ENCODE results near the gene GOLT1B.
"Not testable (repeated sequence)": the region's sequence is repeated elsewhere in the genome, so short reads cannot be mapped to it uniquely, and the experiment has no call there.

Gene GOLT1B

GRCh38 chr12:21501258-21502163, at the start of gene GOLT1B, which contains the start of gene RECQL:
Gene GOLT1B (plus strand): TSS chr12:21501789. CDS start chr12:21501924, 135 bp downstream.
Gene RECQL (minus strand): TSS chr12:21501635. CDS start chr12:21499570, 2,065 bp downstream.
- DNase-seq = peak; percentile 93

- no peak for DNase-seq
Observed at GRCh38 chr12:21453312-21453852, 48.2 kb upstream of the GOLT1B start.

- DNase-seq = no peak
Observed at GRCh38 chr12:21456291-21456780, 45.3 kb upstream of the GOLT1B start.

- DNase-seq = no peak
Observed at GRCh38 chr12:21459474-21459873, 42.1 kb upstream of the GOLT1B start.

GRCh38 chr12:21467334-21467733, 34.3 kb upstream of the GOLT1B start:
- not testable (repeated sequence) for DNase-seq

GRCh38 chr12:21471294-21471693, 30.3 kb upstream of the GOLT1B start:
- no peak for DNase-seq

GRCh38 chr12:21472197-21472823, 29.3 kb upstream of the GOLT1B start:
- no peak for DNase-seq

GRCh38 chr12:21475552-21475951, 26.0 kb upstream of the GOLT1B start:
- DNase-seq = no peak

- DNase-seq = no peak
Observed at GRCh38 chr12:21476949-21477348, 24.6 kb upstream of the GOLT1B start.

- DNase-seq = no peak
Observed at GRCh38 chr12:21478756-21479455, 22.7 kb upstream of the GOLT1B start.

- DNase-seq = no peak
Observed at GRCh38 chr12:21483531-21483930, 18.1 kb upstream of the GOLT1B start.

GRCh38 chr12:21485998-21486397, 15.6 kb upstream of the GOLT1B start:
- no peak for DNase-seq

GRCh38 chr12:21499765-21500164, 1.8 kb upstream of the GOLT1B start:
- DNase-seq = no peak

- no peak for DNase-seq
Observed at GRCh38 chr12:21500786-21501257, 767 bp upstream of the GOLT1B start.

GRCh38 chr12:21502164-21502496, 541 bp downstream of the GOLT1B start:
- DNase-seq = no peak

GRCh38 chr12:21502872-21503271, 1.3 kb downstream of the GOLT1B start:
- no peak for DNase-seq

GRCh38 chr12:21505888-21506287, 4.3 kb downstream of the GOLT1B start:
- no peak for DNase-seq

- no peak for DNase-seq
Observed at GRCh38 chr12:21507849-21508248, 6.3 kb downstream of the GOLT1B start.

GRCh38 chr12:21509768-21510167, 8.2 kb downstream of the GOLT1B start:
- DNase-seq = no peak

- DNase-seq = no peak
Observed at GRCh38 chr12:21516281-21516680, 14.7 kb downstream of the GOLT1B start.

- DNase-seq = no peak
Observed at GRCh38 chr12:21518451-21518850, 16.9 kb downstream of the GOLT1B start.

- DNase-seq = no peak
Observed at GRCh38 chr12:21521541-21521940, 20.0 kb downstream of the GOLT1B start.

- no peak for DNase-seq
Observed at GRCh38 chr12:21523148-21523547, 21.6 kb downstream of the GOLT1B start.
